ENCODE data around the gene SHC1.

Gene SHC1

GRCh38 chr1:155006601-155007101 lies 36.1 kb upstream of the SHC1 start:
- Histone ChIP-seq H4K20me1 (ENCODE audit: insufficient read depth, low read length) (peaks cover 58% of the 10 kb centered on the region), H2AFZ (ENCODE audit: low read depth, low read length) (no peak overlapping the region), H3K79me2 (ENCODE audit: insufficient read depth, low read length) (no peaks in the 10 kb centered on the region), H3K36me3 (ENCODE audit: insufficient read depth, low read length) (no peaks in the 10 kb centered on the region), H3K9me3 (ENCODE audit: insufficient read depth, low read length, severe bottlenecking) (no peaks in the 10 kb centered on the region), H3K4me3 (ENCODE audit: low read depth in 1 of 2, low read length in 2 of 2) (no peak overlapping the region), H3K27ac (ENCODE audit: low read length) (no peak overlapping the region), H3K4me2 (ENCODE audit: insufficient read depth, low read length) (no peak overlapping the region), H3K27me3 (ENCODE audit: insufficient read depth, low read length, poor library complexity) (peaks cover 14% of the 10 kb centered on the region), H3K9ac (ENCODE audit: low read depth, low read length) (no peak overlapping the region), H3K4me1 (ENCODE audit: insufficient read depth, low read length) (peaks cover 12% of the 10 kb centered on the region; the same call in 1 of the 2 replicates)
- no peak for TF ChIP-seq CTCF (IDR thresholded peaks at IDR 0.05; ENCODE audit: borderline replicate concordance, extremely low read depth, low read length, poor library complexity, severe bottlenecking)
- no peak for TF ChIP-seq EZH2 (IDR thresholded peaks at IDR 0.05; ENCODE audit: borderline replicate concordance, low read depth, low read length, severe bottlenecking)
- ATAC-seq (ENCODE audit: insufficient read depth, low read depth) (peak; percentile 74), DNase-seq (peak; percentile 35)

DNA sequence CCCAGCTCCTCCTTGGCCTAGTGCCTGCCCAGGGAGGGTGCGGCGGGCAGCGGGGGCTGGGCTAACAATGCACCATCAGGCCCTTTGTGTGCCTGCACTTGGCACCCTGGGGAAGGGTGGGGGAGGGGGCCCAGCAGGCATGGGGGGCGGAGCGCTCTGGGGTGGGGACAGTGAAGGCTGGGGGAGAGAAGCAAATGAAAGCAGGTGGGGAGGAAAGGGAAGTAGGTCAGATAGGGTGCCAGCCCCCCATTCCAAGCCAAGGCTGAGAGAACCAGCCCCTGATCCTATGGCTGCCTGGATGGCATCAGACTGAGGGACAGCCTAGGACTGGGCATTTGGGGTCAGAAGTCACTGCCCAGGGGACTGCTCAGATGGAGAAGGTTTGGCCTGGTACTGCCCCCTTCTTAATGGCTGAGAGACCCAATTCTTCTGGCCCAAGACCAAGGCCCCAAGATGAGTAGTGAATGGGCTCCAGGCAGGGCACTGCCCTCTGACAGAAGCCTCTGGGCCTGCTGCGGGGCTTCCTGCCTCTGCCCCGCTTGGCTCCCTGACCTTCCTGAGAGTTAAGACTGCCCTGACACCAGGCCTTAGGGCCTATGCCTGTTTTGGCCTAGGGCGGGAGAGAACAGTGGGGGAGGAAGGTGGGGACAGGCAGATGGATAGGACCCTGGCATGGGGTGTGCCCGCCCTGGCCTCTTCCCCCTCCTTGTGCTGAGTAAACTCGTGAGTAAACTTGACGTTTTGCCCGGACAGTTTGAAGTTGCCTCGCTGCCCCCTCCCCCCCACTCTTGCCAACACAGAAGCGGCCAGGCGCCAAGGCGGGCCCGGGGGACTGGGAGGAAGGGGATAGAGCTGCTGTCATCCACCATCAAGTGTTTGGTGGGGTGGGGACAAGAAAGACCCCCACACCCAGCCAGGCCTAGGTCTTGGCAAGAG lies 34.8 kb upstream of the SHC1 start:
- no peak overlapping the region for H3K27ac ChIP-seq (ENCODE audit: low read length)

DNA sequence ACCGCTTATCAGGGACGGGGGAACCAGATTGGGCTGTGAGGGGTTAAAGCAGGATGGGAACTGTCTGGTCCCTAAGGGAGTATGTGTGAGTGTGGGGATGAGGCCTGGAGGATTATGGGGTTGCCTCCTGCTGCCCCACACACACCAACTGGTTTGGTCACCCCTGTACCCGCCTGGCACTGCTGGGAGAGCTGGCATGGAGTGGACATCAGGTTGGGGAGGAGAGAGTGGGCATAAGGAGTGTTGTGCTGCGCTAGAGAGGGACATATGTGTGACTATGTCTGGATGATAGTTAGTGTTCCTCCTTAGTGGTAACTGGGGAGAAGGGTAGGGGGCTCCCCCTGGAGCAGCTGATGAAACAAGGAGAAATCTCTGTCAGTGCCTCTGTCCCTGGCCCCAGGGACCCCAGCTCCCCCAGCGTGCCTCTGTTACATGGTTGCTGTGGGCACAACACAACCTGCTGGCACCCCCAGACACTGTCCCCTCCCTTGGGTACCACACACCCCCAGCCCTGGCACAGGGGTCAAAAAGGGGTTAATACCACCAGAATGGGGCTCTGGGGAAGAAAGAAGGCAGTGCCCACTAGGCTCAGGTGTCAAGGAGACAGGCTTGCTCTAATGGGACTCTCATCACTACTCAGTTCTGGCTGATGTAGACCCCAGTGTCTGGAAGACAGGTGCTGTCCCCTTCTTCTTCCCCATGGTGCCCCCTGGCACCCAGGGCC lies 34.0 kb upstream of the SHC1 start:
- H3K9me3 ChIP-seq (ENCODE audit: insufficient read depth, low read length, severe bottlenecking), result no peaks in the 10 kb centered on the region
- H4K20me1 ChIP-seq (ENCODE audit: insufficient read depth, low read length), result peaks cover 65% of the 10 kb centered on the region
- H3K36me3 ChIP-seq (ENCODE audit: insufficient read depth, low read length), result no peaks in the 10 kb centered on the region
- no peak overlapping the region for H3K9ac ChIP-seq (ENCODE audit: low read depth, low read length)
- no peak overlapping the region for H3K27ac ChIP-seq (ENCODE audit: low read length)
- TF ChIP-seq CTCF (IDR thresholded peaks at IDR 0.05; ENCODE audit: borderline replicate concordance, extremely low read depth, low read length, poor library complexity, severe bottlenecking), result no peak
- ATAC-seq (ENCODE audit: insufficient read depth, low read depth) (no peak), DNase-seq (no peak)
- no peak overlapping the region for H2AFZ ChIP-seq (ENCODE audit: low read depth, low read length)
- peaks cover 20% of the 10 kb centered on the region for H3K4me1 ChIP-seq (ENCODE audit: insufficient read depth, low read length)
- H3K27me3 ChIP-seq (ENCODE audit: insufficient read depth, low read length, poor library complexity), result peaks cover 35% of the 10 kb centered on the region
- no peak overlapping the region for H3K4me2 ChIP-seq (ENCODE audit: insufficient read depth, low read length)
- H3K79me2 ChIP-seq (ENCODE audit: insufficient read depth, low read length), result no peaks in the 10 kb centered on the region
- H3K4me3 ChIP-seq (ENCODE audit: low read depth in 1 of 2, low read length in 2 of 2), result no peak overlapping the region

More for the DNA sequence above, 34.8 kb upstream of the SHC1 start:
- H2AFZ ChIP-seq (ENCODE audit: low read depth, low read length), result no peak overlapping the region
- H3K27me3 ChIP-seq (ENCODE audit: insufficient read depth, low read length, poor library complexity), result peaks cover 27% of the 10 kb centered on the region
- ATAC-seq (ENCODE audit: insufficient read depth, low read depth), result no peak
- TF ChIP-seq EZH2 (IDR thresholded peaks at IDR 0.05; ENCODE audit: borderline replicate concordance, low read depth, low read length, severe bottlenecking), result no peak
- TF ChIP-seq CTCF (IDR thresholded peaks at IDR 0.05; ENCODE audit: borderline replicate concordance, extremely low read depth, low read length, poor library complexity, severe bottlenecking), result no peak
- H3K4me1 ChIP-seq (ENCODE audit: insufficient read depth, low read length), result peaks cover 16% of the 10 kb centered on the region
- H3K9ac ChIP-seq (ENCODE audit: low read depth, low read length), result no peak overlapping the region
- H3K4me2 ChIP-seq (ENCODE audit: insufficient read depth, low read length), result no peak overlapping the region
- DNase-seq, result no peak
- no peaks in the 10 kb centered on the region for H3K9me3 ChIP-seq (ENCODE audit: insufficient read depth, low read length, severe bottlenecking)
- peaks cover 65% of the 10 kb centered on the region for H4K20me1 ChIP-seq (ENCODE audit: insufficient read depth, low read length)
- no peak overlapping the region for H3K4me3 ChIP-seq (ENCODE audit: low read depth in 1 of 2, low read length in 2 of 2)
- H3K36me3 ChIP-seq (ENCODE audit: insufficient read depth, low read length), result no peaks in the 10 kb centered on the region
- H3K79me2 ChIP-seq (ENCODE audit: insufficient read depth, low read length), result no peaks in the 10 kb centered on the region

Measured in DND-41 (cell line).